Astrocyte (in vitro differentiated cells and primary cell): ENCODE data around the gene PALM2AKAP2.

Experiments used
- EZH2 ChIP-seq: IDR thresholded peaks from 2 replicates; pipeline ENCODE4 v1.6.1; 2012; ENCODE audit warnings: mild to moderate bottlenecking, low read length, inconsistent platforms; ENCODE audit not compliant: insufficient read depth
- TF ChIP-seq, protein P1 (sequence below): IDR thresholded peaks from 2 replicates; pipeline ENCODE4 v1.5.1; 2011; ENCODE audit warnings: low read depth, mild to moderate bottlenecking, inconsistent platforms, low read length, moderate library complexity; ENCODE audit not compliant: insufficient read depth

DNA sequence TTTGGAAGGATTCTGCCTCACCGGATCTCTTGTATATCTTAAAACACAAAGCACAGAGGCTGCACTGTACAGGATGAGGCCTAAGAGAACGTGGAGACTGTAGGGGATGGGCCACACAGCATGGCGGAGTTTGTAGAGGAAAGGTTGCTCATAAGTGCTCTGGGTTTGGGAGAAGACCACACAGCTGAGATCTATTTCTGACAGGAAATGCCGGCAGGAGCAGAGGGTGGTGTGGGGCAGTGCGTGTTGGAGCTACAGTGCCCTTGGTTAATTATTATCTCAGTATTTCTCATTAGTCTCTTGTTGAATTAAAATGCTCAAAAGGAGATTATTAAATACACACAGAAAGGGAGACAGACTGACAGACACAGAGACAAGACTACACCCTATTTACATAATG is 9.6 kb downstream of the PALM2AKAP2 start:
- TF ChIP-seq EZH2: no peak
- TF ChIP-seq, protein P1, sequence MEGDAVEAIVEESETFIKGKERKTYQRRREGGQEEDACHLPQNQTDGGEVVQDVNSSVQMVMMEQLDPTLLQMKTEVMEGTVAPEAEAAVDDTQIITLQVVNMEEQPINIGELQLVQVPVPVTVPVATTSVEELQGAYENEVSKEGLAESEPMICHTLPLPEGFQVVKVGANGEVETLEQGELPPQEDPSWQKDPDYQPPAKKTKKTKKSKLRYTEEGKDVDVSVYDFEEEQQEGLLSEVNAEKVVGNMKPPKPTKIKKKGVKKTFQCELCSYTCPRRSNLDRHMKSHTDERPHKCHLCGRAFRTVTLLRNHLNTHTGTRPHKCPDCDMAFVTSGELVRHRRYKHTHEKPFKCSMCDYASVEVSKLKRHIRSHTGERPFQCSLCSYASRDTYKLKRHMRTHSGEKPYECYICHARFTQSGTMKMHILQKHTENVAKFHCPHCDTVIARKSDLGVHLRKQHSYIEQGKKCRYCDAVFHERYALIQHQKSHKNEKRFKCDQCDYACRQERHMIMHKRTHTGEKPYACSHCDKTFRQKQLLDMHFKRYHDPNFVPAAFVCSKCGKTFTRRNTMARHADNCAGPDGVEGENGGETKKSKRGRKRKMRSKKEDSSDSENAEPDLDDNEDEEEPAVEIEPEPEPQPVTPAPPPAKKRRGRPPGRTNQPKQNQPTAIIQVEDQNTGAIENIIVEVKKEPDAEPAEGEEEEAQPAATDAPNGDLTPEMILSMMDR: no peak
